Measurements from ENCODE around the gene SELPLG. TPM values are rescaled to one million over a fixed set of nuclear protein-coding genes. Genes with fewer than 3 reads are reported as not detected.
"Not testable (repeated sequence)": the region's sequence is repeated elsewhere in the genome, so short reads cannot be mapped to it uniquely, and the experiment has no call there.

The SELPLG gene
- polyA plus RNA-seq, 4 donors, result 1.9 to 3.2 (median 2.4) TPM

DNA sequence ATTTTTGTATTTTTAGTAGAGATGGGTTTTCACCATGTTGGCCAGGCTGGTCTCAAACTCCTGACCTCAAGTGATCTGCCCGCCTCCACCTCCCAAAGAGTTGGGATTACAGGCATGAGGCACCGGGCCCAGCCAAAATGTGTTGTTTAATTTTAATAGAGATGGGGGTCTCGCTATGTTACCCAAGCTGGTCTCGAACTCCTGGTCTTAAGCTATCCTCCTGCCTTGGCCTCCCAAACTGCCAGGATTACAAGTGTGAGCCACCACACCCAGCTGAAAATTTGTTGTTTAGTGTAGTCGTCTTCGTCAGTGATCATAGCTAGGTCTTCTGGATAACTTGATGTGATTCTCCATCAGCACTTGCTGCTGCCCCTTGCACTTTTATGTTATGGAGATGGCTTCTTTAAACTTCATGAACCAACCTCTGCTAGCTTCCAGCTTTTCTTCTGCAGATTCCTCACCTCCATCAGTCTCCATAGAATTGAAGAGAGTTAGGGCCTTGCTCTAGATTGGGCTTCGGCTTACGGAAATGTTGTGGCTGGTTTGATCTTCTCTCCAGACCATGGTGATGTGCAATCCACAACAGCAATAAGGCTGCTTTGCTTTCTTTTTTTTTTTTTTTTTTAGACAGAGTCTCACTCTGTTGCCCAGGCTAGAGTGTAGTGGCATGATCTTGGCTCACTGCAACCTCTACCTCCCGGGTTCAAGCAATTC is 58.3 kb downstream of the SELPLG start:
- no peak for DNase-seq (ENCODE audit: low read depth in 4 of 4, low spot score in 2 of 4)

DNA sequence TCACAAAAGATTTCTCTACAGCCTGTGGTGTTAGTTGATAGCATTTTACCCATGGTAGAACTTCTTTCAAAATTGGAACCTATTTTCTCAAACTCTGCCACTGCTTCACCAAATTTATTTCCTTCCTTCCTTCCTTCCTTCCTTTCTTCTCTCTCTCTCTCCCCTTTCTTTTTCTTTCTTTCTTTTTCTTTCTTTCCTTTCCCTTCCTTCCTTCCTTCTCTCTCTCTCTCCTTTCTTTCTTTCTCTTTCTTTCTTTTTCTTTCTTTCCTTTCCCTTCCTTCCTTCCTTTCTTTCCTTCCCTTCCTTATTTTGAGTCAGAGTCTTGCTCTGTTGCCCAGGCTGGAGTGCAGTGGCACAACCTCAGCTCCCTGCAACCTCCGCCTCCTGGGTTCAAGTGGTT is 59.4 kb downstream of the SELPLG start:
- not testable (repeated sequence) for DNase-seq (ENCODE audit: low read depth in 4 of 4, low spot score in 2 of 4)

DNA sequence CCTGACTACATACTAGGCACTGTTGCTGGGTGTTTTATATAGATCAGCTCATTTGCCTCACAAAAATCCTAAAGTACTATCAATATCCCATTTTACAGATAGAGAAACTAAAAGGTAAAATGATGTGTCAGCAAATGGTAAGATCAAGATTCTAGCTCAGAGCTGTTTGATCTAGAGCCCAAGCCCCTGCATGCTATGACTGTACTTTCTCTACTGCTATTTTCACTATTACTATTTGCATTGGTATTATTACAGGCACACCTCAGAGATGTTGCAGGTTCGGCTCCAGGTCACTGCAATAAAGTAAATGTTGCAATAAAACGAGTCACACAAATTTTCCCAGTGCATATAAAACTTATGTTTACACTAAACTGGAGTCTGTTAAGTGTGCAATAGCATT is 60.4 kb downstream of the SELPLG start:
- no peak for DNase-seq (ENCODE audit: low read depth in 4 of 4, low spot score in 2 of 4)

DNA sequence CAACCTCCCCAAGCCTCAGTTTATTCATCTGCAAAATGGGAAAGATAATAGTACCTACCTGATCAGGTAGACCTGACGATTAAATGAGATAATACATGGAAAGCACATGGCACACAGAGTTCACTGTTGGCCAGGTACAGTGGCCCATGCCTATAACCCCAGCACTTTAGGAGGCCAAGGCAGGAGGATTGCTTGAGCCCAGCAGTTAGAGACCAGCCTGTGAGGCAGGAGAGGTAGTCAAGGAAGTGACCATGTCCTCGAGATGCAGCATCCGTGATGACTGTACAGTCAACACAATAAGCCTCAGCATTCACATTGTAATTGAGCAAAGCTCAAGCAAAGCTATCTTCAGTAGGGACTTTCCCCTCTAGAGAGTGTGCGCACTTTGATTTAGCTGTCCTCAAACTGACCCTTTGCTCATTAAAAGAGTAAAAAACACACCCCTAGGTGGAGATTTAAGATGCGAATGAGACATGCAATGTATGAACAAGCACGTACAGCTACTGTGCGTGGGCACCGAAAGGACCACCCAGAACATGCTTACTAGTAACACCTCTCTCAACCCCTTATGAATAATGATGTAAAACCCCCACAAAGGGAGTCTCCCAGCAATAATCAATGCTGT is 61.4 kb downstream of the SELPLG start:
- no peak for DNase-seq (ENCODE audit: low read depth in 4 of 4, low spot score in 2 of 4)

Other genes with a start within 250 kb of the SELPLG start
- gene FICD, start 118.6 kb downstream of the SELPLG start, polyA plus RNA-seq (ENCODE audit: insufficient read length in 4 of 4), result 1 to 10 TPM; 3.5 to 4.3 (median 4.0) TPM
- 10 to 100 TPM; 50.4 to 71.3 (median 59.4) TPM for gene SART3, start 72.7 kb downstream of the SELPLG start, polyA plus RNA-seq (ENCODE audit: insufficient read length in 4 of 4)
- gene ISCU, start 71.3 kb downstream of the SELPLG start, polyA plus RNA-seq (ENCODE audit: insufficient read length in 4 of 4), result 100 to 1,000 TPM; 106 to 128 (median 113) TPM
- 10 to 100 TPM; 18.1 to 34.2 (median 24.5) TPM for gene TMEM119, start 35.8 kb downstream of the SELPLG start, polyA plus RNA-seq (ENCODE audit: insufficient read length in 4 of 4)
- 10 to 100 TPM; 52.9 to 65.9 (median 61.8) TPM for gene CORO1C, start 97.6 kb upstream of the SELPLG start, polyA plus RNA-seq (ENCODE audit: insufficient read length in 4 of 4)
- gene SSH1, start 223.7 kb upstream of the SELPLG start, polyA plus RNA-seq (ENCODE audit: insufficient read length in 4 of 4), result 10 to 100 TPM; 16.8 to 26.8 (median 22.0) TPM
- gene DAO, start 246.2 kb upstream of the SELPLG start, polyA plus RNA-seq (ENCODE audit: insufficient read length in 4 of 4), result 1 to 10 TPM in 3 of 4 donors, under 1 TPM in 1; 0.87 to 1.8 (median 1.4) TPM